GM21381 (cell line): ENCODE results near the gene ALDH9A1.
"Not testable (repeated sequence)": the region's sequence is repeated elsewhere in the genome, so short reads cannot be mapped to it uniquely, and the experiment has no call there.

ENCODE experiments used
- ATAC-seq: cut with Tn5 transposase; IDR thresholded peaks from one replicate; pipeline ENCODE4 v1.9.1; 2021; ENCODE audit warnings: mild to moderate bottlenecking, moderate library complexity; ENCODE audit not compliant: unreplicated experiment

Gene ALDH9A1

GRCh38 chr1:165647517-165647916, 50.8 kb downstream of the ALDH9A1 start:
- no peak for ATAC-seq

DNA sequence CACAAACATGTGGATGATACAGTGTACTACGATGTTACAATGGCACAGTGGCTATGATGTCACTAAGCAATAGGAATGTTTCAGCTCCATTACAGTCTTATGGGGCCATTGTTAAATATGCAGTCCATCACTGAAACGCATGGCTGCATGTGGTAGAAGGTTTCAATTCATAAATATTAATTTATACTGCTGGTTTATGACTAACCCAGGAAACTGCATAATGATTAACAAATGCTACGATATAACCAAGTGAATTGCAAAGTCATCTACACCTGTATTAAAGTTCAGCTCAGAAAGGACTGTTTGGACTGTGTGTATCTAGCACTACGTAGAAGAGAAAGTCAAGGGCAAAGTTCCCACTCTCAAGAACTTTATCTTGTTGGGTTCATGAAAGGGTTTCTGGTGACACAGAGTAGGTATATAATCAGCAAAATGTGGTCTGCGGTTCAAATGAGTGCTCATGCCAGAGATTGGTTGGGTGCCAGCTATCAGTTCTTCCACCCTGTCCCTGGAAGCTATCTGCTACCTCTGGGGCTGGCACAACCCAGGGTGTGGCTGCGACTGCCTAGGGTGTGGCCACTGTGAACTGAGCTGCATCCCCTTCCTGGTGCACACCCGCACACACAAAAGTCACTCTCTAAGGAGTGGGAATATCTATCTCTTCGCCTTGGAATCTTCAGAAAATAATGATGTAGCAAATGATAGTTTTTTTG, 52.6 kb downstream of the ALDH9A1 start:
- ATAC-seq, result peak; percentile 47

DNA sequence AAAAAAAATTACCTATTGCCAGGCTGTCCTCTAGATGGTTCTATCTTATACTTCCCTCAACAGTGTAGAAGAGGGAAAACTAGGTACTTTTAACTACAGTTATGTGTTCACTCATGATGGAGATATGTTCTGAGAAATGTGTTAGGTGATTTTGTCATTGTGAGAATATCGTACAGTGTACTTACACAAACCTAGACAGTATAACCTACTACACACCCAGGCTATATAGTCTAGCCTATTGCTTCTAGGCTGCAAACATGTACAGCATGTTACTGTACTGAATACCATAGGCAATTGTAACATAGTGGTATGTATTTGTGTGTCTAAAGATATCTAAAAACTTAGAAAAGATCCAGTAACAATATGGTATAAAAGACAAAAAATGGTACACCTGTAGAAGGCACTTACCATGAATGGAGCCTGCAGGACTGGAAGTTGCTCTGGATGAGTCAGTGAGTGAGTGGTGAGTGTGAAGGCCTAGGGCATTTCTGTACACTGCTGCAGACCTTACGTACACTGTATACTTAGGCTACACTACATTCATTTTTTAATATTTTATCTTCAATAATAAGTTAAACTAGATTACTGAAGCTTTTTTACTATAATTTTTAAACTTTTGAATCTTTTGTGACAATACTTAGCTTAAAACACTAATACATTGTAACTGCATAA, 54.2 kb downstream of the ALDH9A1 start:
- no peak for ATAC-seq

DNA sequence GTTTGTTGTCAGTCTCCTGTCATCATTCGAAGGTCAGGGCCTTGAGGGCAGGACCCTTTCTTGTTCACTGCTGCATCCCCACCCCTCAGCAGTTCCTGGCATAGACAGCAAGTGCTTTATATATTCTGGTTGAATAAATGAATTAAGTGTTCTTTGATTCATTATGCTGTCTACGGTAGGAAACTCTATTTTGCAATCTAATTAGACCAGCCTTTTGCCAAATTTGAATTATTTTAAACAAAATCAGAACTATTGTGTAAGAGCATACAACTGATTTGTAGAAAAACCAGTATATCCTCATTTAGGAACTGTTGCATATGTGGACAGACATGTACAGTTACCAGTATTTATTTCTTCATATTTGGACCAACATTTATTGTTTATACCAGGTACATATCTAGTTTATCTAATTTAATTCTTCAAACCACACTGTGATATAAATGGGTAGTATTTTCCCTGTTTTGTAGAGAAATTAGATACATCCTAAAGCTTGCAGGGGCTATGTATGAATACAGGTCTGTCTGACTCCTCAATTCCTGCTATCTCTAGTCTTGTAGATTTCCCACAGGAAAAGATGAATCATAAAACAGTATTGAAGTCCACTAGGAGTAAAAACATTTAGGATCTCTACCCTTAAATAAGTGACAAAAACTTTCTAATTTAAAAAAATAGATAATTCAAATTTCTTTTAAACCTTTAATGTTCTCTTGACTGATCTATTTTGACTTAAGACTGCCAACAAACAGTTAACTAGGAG, 57.0 kb downstream of the ALDH9A1 start:
- ATAC-seq, result no peak

- ATAC-seq, result peak; percentile 46
Observed at GRCh38 chr1:165639821-165640623, 58.3 kb downstream of the ALDH9A1 start.

DNA sequence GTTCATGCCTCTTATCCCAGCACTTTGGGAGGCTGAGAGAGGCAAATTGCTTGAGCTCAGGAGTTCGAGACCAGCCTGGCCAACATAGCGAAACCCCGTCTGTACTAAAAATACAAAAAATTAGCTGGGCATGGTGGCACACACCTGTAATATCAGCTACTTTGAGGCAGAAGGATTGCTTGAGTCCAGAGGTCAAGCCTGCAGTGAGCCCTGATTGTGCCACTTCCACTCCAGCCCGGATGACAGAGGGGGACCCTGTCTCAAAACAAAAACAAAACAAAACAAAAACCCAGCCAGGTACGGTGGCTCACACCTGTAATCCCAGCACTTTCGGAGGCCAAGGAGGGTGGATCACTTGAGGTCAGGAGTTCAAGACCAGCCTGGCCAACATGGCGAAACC, 60.2 kb downstream of the ALDH9A1 start:
- not testable (repeated sequence) for ATAC-seq

DNA sequence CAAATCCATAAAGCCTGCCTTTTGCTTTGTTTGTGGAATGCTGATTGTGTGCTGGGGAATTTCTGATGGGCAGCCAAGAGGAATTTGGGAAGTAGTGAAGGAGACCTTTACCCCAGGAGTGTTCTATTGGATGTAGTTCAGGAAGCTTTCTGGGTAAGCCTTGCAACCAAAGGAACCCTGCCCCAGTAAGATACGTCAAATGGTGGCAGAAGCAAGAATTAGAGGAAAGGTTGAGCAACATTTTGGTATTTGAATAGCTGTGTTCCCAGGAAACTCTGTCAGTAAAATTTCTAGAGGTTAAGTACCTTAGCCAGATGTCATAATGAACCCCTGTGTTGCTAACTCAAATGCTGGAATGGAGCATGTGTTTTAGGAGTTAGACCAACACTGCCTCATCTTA, 60.9 kb downstream of the ALDH9A1 start:
- ATAC-seq, result no peak

DNA sequence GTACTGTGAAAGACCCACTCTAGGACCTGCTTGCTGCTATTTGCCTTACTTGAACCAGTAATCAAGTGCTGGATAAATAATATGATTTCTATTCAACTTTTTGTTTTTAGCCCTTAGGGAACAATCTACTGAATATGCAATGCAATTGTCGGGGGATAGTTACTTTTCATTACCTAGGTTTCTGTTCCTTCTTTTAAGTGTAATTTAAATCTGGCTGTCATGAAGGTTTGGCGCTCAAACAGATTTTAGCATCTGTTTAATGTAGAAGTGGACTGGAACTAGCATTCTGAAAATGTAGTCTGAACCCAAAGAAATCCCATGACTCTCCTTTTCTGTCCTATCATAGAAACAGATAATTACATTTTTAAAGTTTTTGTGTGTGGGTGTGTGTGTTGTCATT, 62.5 kb downstream of the ALDH9A1 start:
- no peak for ATAC-seq

- ATAC-seq, result no peak
Observed at GRCh38 chr1:165635329-165635728, 63.0 kb downstream of the ALDH9A1 start.

- no peak for ATAC-seq
Observed at GRCh38 chr1:165634154-165634921, 64.0 kb downstream of the ALDH9A1 start.

DNA sequence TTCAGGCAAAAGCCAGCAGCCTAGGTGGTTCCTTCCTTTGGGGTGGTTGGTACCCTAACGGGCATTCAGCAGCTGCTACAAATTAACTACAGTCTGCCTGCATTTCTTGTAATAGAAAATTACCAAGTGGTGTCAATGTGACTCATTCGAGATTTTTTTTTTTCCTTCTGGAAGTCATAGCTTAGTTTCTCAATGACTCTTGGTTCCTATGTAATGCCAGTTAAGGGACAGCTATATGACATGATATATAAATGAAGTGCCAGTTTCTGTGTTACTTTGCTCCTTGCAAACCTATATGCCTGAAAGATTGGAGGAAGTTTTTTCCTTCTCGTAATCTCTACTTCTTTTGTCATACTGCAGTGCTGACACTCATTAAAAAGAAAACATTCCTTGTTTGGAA, 64.7 kb downstream of the ALDH9A1 start:
- ATAC-seq, result no peak

DNA sequence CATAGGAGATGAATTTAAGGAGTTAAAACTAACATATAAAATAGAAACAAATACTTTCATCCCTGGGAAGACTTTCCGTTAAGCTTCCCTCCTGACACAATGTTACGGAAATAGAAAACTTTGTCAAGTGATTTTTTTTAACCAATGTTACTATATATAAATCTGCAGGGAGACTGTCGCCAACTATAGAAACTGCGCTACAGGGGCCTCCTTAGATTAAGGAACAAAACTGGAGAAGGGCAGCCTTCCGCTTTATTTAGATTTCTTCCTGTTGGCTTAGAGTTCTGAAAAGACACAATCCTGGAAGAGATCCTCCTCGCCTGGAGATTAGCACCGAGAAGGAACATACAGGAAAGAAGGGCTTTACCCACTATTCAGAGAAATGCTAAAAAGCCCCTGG, 65.9 kb downstream of the ALDH9A1 start:
- ATAC-seq, result no peak

- no peak for ATAC-seq
Observed at GRCh38 chr1:165632152-165632469, 66.3 kb downstream of the ALDH9A1 start.

- peak; percentile 37 for ATAC-seq
Observed at GRCh38 chr1:165631342-165632151, 66.8 kb downstream of the ALDH9A1 start.

DNA sequence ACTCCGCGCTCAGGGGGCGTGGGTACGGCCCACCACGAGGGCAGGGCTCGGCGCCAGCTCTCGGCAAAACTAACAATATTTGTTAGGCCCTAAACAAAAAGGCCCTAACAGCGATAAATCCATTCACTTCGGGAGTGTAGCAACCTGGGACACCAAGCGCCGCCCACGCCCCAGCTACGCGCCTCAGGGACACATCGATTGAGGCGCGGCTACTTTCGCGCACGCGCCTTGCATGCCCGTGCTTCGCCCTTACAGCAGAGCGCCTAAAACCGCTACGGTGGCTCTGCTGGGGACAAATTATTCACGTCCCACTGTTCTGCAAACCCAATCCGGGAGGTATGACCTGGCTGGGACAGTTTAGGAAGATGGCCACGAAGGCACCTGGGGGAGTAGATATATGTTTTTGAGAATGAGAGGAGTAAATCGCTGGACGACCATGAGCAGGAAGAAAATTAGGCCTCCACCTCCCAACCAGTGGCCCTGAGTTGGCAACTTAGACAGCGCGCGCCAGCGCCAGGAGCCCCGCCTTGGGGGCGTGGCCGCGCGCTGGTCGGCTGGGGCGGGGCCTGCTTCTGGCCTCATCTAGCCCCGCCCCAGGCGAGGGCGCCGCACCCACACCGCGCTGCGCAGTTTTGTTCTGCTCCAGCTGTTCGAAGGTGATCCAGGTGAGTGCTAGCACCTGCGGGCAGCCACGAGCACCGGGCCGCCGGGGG, 67.6 kb downstream of the ALDH9A1 start, which contains the start of gene MGST3:
MGST3 (plus strand) TSS at position 606 of the 713 bp plus-strand sequence. CDS start 18,614 bp downstream, outside the sequence.
- ATAC-seq, result peak; percentile 86

DNA sequence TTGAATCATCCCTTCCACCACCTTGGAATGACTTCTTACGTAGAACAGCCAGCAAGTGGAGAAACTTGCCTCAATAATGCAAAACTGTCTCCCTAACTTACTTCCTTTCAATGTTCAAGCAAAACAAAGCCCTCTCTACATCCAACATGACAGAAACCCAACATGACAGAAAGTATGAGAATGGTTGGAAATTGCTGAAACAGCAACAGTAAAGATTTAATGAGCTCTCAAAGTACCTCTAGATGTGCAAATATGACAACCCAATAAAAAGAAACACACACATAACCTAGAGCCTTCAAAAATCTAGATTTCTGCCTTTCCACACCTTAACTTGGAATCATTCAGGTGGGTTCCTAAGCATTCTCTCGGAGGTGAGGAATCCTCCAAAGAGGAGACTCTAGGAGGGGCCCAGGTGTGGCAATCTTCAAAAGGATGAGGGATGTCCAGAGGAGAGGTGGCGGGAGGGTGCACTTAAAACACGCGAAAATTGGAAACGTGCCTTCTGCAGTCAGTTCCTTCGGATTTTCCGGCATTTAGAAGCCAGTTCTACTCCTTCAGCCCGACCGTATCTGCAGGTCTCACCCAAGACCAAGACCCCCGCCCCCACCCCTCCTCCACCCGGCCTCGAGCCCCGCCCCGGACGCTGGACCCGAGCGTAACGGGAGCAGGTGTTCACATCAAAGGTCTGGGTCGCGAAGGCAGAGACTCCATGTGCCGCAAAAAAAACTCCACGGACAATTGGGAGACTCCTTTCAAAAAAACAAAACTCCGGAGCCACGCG, 68.3 kb downstream of the ALDH9A1 start:
- ATAC-seq, result peak; percentile 0

GRCh38 chr1:165629151-165629550, 69.2 kb downstream of the ALDH9A1 start:
- no peak for ATAC-seq
